Measurements from ENCODE around the gene THSD7A.

The THSD7A gene

DNA sequence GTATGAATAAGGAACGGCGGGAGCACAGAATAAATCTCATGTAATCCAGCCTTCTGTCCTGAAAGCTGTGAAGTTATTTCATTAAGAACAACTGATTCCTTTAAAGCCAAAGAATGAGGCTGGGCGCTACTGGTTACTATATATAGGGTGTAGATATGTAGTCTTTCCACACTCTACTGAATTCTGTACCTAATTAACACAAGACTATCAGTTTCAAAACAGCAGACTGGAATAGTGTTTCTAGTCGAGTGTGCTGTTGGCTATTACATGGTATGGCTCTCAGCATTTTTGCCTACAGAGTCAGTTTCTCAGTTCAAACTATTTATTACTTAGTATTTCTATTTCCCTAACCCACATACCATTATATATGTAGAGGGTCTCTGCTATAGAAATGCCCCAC is 163.3 kb downstream of the THSD7A start:
- no peak overlapping the region for H2AFZ ChIP-seq (ENCODE audit: low read depth, low read length)
- no peak overlapping the region for H3K4me2 ChIP-seq (ENCODE audit: low read length)

DNA sequence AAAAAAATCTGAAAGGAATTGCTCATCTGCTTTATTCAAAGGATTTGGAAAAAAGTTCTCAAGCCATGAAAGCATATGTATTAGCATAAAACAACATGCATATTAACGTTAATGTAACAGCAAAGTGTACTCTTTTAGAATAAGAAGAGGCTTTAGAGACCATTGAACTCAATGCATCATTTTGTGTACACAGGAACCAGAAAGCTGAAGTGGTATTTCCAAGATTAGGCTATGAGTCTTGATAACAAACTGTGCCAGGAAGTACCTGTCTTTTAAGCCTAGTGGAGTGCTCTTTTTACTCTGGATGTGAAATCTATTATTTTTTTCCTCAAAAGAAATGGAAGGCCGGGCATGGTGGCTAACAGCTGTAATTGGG is 164.2 kb downstream of the THSD7A start:
- H3K27me3 ChIP-seq (ENCODE audit: low read depth, low read length), result no peaks in the 10 kb centered on the region
- H3K79me2 ChIP-seq (ENCODE audit: low read length), result no peaks in the 10 kb centered on the region
- H3K4me1 ChIP-seq (ENCODE audit: low read length), result no peaks in the 10 kb centered on the region
- H4K20me1 ChIP-seq (ENCODE audit: insufficient read depth, low read length), result no peaks in the 10 kb centered on the region
- TF ChIP-seq EZH2phosphoT487 (IDR thresholded peaks at IDR 0.05; ENCODE audit: low read depth), result no peak
- TF ChIP-seq, protein P1, sequence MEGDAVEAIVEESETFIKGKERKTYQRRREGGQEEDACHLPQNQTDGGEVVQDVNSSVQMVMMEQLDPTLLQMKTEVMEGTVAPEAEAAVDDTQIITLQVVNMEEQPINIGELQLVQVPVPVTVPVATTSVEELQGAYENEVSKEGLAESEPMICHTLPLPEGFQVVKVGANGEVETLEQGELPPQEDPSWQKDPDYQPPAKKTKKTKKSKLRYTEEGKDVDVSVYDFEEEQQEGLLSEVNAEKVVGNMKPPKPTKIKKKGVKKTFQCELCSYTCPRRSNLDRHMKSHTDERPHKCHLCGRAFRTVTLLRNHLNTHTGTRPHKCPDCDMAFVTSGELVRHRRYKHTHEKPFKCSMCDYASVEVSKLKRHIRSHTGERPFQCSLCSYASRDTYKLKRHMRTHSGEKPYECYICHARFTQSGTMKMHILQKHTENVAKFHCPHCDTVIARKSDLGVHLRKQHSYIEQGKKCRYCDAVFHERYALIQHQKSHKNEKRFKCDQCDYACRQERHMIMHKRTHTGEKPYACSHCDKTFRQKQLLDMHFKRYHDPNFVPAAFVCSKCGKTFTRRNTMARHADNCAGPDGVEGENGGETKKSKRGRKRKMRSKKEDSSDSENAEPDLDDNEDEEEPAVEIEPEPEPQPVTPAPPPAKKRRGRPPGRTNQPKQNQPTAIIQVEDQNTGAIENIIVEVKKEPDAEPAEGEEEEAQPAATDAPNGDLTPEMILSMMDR (IDR thresholded peaks at IDR 0.05; ENCODE audit: low read depth, low read length), result no peak
- no peak overlapping the region for H3K4me3 ChIP-seq (ENCODE audit: low read length)
- no peak overlapping the region for H3K9ac ChIP-seq (ENCODE audit: low read length)
- H3K9me3 ChIP-seq (ENCODE audit: insufficient read depth, low read length), result no peaks in the 10 kb centered on the region
- H2AFZ ChIP-seq (ENCODE audit: low read depth, low read length), result no peak overlapping the region
- no peaks in the 10 kb centered on the region for H3K36me3 ChIP-seq (replicated peaks; ENCODE audit: low read depth, low read length)
- no peak overlapping the region for H3K4me2 ChIP-seq (ENCODE audit: low read length)
- no peak overlapping the region for H3K27ac ChIP-seq (ENCODE audit: low read length)

More for the DNA sequence above, 163.3 kb downstream of the THSD7A start:
- Histone ChIP-seq H4K20me1 (ENCODE audit: insufficient read depth, low read length) (no peaks in the 10 kb centered on the region), H3K4me1 (ENCODE audit: low read length) (no peaks in the 10 kb centered on the region), H3K27me3 (ENCODE audit: low read depth, low read length) (no peaks in the 10 kb centered on the region), H3K36me3 (replicated peaks; ENCODE audit: low read depth, low read length) (no peaks in the 10 kb centered on the region), H3K4me3 (ENCODE audit: low read length) (no peak overlapping the region), H3K9me3 (ENCODE audit: insufficient read depth, low read length) (no peaks in the 10 kb centered on the region), H3K79me2 (ENCODE audit: low read length) (no peaks in the 10 kb centered on the region), H3K9ac (ENCODE audit: low read length) (no peak overlapping the region), H3K27ac (ENCODE audit: low read length) (no peak overlapping the region)
- TF ChIP-seq, protein P1 (IDR thresholded peaks at IDR 0.05; ENCODE audit: low read depth, low read length), result no peak
- TF ChIP-seq EZH2phosphoT487 (IDR thresholded peaks at IDR 0.05; ENCODE audit: low read depth), result no peak

DNA sequence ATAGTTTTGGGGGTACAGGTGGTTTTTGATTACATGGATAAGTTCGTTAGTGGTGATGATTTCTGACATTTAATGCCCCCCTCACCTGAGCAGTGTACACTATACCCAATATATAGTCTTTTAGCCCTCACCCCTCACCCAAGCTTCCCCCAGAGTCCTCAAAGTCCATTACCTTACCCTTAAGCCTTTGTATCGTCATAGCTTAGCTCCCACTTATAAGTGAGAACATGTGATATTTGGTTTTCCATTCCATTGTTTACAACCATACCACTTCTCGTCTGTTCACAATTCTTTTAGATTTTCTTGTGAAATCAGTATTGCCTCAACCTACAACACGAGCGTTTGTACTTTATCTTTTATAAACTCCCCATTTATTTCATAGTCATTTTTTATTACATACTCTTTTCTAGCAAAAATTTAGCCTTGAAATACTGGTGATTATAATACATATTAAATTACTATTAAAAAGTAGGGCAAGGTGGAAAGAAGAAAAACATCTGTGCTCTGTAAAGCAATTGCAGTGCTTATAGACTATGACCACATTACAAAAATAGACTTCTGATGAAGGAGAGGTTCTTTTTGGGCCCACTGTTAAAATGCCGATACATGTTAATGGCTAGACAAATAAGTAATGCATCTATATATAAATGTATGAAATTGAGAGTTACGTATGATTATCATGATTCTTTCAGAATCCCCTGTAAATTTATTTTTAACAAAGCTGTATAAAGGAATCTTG is 164.8 kb downstream of the THSD7A start:
- H3K4me3 ChIP-seq (ENCODE audit: low read length), result no peak overlapping the region
- H3K4me1 ChIP-seq (ENCODE audit: low read length), result no peaks in the 10 kb centered on the region
- no peak overlapping the region for H3K27ac ChIP-seq (ENCODE audit: low read length)
- no peaks in the 10 kb centered on the region for H3K27me3 ChIP-seq (ENCODE audit: low read depth, low read length)
- no peak overlapping the region for H2AFZ ChIP-seq (ENCODE audit: low read depth, low read length)
- H4K20me1 ChIP-seq (ENCODE audit: insufficient read depth, low read length), result no peaks in the 10 kb centered on the region
- H3K9ac ChIP-seq (ENCODE audit: low read length), result no peak overlapping the region
- no peak overlapping the region for H3K4me2 ChIP-seq (ENCODE audit: low read length)
- H3K9me3 ChIP-seq (ENCODE audit: insufficient read depth, low read length), result no peaks in the 10 kb centered on the region
- H3K36me3 ChIP-seq (replicated peaks; ENCODE audit: low read depth, low read length), result no peaks in the 10 kb centered on the region
- no peaks in the 10 kb centered on the region for H3K79me2 ChIP-seq (ENCODE audit: low read length)
- no peak for TF ChIP-seq EZH2phosphoT487 (IDR thresholded peaks at IDR 0.05; ENCODE audit: low read depth)
- TF ChIP-seq, protein P1 (IDR thresholded peaks at IDR 0.05; ENCODE audit: low read depth, low read length), result no peak

DNA sequence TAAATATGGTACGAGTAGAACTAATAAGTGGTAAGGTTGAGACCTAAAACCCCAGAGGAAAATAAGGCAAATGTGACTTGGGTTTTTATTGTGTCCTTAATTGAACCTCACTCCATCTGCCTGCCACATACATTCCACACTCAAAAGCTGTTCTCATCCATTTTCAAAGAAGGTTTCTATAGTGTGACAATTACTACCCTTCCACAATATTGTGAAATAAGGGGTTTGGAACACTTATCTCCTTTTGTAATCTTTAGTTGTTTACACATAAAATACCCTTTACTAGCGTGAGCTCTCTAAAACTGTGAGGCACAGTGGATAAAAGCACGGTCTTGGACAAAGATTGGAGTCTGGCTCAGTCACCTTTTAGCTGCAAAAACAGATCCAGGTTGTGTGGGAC is 166.6 kb downstream of the THSD7A start:
- Histone ChIP-seq H3K9ac (ENCODE audit: low read length) (no peak overlapping the region), H2AFZ (ENCODE audit: low read depth, low read length) (no peak overlapping the region), H3K4me2 (ENCODE audit: low read length) (no peak overlapping the region), H3K4me1 (ENCODE audit: low read length) (no peaks in the 10 kb centered on the region), H3K9me3 (ENCODE audit: insufficient read depth, low read length) (no peaks in the 10 kb centered on the region), H4K20me1 (ENCODE audit: insufficient read depth, low read length) (no peaks in the 10 kb centered on the region), H3K79me2 (ENCODE audit: low read length) (no peaks in the 10 kb centered on the region), H3K27ac (ENCODE audit: low read length) (no peak overlapping the region), H3K36me3 (replicated peaks; ENCODE audit: low read depth, low read length) (no peaks in the 10 kb centered on the region), H3K27me3 (ENCODE audit: low read depth, low read length) (no peaks in the 10 kb centered on the region), H3K4me3 (ENCODE audit: low read length) (no peak overlapping the region)
- no peak for TF ChIP-seq EZH2phosphoT487 (IDR thresholded peaks at IDR 0.05; ENCODE audit: low read depth)
- TF ChIP-seq, protein P1 (IDR thresholded peaks at IDR 0.05; ENCODE audit: low read depth, low read length), result no peak
